ENCODE data around the gene LUC7L.
"Not testable (repeated sequence)": the region's sequence is repeated elsewhere in the genome, so short reads cannot be mapped to it uniquely, and the experiment has no call there.

LUC7L gene

DNA sequence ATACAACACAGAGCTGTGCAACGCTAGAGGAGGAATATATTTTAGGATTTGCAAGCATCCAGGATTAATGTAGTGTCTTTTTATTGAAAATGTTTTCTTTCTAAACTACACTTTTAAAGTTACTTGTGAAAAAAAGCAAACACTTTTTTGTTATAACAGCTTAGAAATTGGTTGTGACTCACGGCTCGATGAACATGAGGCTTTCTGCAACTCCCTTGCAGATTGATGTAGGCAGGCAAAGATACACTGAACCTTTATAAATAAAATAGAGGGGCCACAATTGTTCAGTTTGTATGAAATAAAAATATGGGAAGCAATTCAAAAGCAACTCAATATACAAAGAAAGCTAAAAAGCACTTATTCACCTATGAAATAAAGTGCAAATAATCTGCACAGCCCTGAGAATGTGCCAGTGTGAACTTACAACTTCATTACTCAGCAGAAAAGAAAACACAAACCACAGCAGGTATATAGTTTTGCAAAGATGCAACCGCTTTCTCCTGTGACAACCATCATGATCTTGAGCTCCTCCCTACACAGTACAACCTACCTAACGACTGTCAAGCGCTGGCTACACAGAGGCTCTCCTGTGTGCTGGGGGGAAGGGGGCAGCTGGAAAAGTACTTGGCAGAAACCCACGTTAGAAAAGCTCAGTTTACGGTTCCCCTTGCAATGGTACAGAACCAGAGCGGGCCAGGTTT is 948 bp downstream of the LUC7L start:
- DNase-seq = peak; percentile 10

DNA sequence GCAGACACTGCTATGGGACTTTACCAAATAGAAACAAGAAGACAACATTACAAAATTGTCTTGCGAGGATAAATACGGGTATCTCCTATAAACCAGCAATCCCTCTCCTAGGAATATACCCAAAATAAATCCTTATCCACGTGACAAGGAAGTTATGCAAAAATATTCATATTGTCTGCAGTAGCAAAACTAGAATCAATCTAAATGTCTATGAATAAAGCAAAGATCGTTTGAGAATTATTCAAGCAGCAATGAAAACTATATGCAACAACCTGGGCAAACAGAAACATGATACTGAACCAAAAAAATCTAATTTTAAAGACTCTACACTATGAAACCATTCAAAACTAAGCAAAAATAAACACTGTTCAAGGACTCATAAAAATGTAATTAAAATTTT is 9.2 kb downstream of the LUC7L start:
- no peak for DNase-seq

DNA sequence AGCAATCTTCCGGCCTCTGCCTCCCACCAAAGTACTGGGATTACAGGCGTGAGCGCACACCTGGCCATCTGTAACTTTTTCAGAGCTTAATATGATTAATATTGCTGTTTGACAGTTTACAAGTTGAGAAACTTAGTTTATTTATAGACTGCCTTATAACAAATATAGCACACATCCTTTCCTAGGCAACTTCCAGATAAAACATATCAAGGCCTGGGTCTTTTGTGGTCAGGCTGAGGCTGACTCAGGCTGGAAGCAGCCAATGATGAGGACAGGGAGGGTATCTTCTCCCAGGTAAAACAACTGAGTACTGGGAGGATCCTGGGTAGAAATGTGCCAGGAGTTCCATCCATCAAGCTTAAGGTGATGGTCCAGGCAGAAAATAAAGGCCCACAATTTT is 16.2 kb downstream of the LUC7L start:
- no peak for DNase-seq

DNA sequence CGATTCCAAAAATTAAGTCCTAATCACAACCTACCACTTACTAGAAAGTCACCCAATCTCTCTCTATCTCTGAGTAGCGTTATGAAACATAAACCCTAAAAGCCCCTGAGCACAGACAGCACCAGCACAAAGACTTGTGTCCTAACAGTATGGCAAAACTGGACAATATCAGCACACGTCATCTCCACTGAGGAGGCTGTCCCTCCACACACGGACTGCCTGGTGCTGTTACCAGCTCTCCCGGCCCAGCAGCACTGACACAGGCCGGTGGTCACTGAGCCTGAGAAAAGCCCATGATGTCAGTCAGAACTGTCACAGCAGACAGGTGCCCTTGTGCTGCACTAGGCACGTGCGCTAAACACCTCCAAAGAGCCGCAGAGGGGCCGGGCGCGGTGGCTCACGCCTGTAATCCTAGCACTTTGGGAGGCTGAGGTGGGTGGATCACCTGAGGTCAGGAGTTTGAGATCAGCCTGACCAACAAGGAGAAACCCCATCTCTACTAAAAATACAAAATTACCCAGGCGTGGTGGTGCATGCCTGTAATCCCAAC is 17.5 kb downstream of the LUC7L start:
- not testable (repeated sequence) for DNase-seq

DNA sequence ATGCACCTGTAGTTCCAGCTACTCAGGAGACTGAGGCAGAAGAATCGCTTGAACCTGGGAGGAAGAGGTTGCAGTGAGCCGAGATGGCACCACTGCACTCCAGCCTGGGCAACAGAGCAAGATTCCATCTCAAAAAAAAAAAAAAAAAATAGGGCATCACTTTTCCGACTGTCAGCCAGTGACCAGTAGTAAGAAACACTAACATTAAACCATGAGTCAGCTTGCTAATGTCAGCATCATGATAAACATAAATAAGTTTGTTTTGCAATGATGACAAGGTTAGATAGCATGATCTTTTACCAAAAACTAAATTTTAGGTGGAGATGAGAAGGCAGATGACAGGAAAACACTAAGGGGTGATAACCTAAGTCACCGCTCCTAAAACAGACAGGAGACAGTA is 19.9 kb downstream of the LUC7L start:
- DNase-seq = not testable (repeated sequence)

DNA sequence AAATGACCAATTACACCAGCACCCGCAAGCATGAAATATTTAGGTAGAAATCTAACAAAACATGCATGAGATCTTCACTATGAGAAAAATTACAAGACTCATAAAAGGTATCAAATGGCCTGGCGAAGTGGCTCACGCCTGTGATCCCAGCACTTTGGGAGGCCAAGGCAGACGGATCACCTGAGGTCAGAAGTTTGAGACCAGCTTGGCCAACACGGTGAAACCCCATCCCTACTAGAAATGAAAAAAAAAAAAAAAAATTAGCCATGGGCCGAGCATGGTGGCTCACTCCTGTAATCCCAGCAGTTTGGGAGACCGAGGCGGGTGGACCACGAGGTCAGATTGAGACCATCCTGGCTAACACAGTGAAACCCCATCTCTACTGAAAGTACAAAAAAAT is 25.2 kb downstream of the LUC7L start:
- not testable (repeated sequence) for DNase-seq

DNA sequence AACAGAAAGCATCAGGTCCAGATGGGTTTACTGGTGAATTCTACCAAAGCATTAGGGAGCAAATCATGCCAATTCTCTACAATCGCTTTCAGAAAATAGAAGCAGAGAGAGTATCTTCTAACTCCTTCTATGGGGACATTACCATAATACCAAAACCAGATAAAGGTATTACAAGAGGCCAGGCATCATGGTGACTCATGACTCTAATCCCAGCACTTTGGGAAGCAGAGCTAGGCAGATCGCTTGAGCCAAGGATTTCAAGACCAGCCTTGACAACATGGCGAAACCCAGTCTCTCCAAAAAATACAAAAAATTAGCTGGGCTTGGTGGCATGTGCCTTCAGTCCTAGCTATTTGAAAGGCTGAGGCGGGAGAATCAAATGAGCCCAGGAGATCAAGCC is 26.0 kb downstream of the LUC7L start:
- DNase-seq = no peak

DNA sequence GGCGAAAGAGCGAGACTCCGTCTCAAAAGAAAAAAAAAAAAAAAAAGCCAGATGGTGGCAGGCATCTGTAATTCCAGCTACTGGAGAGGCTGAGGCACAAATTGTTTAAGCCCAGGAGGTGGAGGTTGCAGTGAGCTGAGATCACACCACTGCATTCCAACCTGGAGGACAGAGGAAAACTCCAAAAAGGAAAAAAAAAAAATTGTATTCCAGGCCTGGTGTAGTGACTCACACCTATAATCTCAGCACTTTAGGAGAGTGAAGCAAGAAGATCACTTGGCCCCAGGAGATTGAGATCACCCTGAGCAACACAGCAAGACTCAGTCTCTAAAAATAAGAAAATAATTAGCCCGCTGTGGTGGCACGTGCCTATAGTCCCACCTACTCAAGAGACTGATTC is 28.9 kb downstream of the LUC7L start:
- DNase-seq = no peak

DNA sequence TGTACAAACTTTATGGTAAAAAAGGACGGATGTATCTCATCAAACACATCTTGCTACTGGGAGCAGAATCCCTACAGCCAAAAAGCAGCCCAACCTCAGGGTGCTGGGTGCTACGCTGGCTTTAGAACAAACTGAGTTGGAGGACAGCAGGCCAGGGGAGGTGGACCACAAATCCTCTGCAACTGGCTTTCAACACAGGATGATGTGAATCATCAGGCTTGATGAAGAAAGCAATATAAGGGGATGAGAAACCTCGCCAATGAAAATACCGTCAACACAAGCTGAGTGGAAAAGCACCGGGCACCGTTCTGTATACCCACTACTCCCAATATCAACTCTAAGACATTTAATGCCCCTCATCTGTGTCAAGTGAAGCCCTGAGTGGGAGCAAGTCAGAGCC is 34.7 kb downstream of the LUC7L start:
- DNase-seq = no peak

DNA sequence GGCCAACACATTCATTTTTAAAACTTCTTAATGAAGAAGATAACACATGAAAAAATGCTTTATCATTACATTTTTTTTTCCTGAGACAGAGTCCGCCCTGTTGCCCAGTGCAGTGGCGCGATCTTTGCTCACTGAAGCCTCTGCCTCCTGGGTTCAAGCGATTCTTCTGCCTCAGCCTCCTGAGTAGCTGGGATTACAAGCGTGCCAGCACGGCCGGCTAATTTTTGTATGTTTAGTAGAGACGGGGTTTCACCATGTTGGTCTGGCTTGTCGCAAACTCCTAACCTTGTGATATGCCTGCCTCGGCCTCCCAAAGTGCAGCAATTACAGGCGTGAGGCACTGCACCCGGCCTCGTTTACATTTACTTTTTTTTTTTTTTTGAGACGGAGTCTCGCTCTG is 35.8 kb downstream of the LUC7L start:
- no peak for DNase-seq

DNA sequence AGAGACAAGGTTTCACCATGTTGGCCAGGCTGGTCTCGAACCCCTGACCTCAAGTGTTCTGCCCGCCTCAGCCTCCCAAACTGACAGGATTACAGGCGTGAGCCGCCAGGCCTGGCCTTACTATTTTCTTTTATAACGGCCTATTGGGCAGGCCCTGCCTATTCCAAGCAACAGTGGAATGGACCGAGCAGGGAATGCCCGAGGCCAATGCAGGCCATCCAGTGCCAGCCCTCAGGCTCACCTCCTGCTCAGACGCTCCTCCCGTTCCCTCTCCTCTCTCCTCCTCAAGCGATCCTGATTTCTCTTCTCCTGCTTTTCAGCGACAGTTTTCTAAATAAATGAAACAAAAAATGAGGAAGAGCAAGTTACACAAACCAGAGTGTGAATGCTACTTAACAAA is 36.6 kb downstream of the LUC7L start:
- no peak for DNase-seq

DNA sequence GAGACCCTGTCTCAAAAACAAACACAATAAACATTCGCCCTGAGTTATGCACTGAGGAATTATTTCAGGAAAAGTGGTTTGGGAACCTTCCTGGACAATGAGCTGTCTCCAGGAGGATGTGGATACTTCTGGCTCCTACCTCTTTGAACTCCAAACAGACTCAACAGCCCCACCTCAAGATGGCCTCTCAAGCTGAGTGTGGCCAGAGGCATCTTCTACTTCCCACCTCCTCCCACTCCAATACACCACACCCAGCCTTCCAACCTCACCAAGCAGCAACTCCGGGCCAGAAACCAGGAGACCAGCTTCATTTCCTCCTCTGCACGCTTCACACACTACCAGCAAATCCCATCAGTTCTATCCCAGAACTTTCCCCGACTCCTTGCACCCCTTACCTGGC is 37.4 kb downstream of the LUC7L start:
- no peak for DNase-seq

DNA sequence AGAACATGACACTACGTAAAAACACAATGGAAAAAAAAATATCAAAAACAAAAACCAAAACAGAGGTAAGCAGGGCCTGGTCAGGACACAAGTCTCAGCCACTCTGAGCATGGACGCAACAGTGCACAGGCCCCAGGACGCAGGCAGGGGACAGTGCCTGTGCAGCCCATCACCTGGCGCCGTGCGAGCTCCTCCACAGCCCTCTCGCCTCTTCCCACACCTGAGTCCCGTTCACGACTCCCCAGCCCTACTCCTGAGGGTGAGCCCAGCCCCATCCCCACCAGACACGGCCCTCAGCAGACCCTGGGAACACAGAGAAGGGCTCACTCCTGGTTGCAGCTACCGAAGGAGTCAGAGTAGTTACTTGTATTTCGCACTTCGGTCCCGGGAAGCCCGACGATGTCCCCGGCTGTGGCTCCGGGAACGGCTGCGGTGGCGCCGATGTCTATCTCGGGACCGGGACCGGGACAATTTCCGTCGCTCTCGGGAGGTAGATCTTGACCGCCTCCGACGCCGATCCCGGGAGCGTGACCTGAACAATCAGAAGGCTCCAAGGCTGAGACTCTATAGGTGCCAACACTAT is 39.6 kb downstream of the LUC7L start:
- DNase-seq = no peak

DNA sequence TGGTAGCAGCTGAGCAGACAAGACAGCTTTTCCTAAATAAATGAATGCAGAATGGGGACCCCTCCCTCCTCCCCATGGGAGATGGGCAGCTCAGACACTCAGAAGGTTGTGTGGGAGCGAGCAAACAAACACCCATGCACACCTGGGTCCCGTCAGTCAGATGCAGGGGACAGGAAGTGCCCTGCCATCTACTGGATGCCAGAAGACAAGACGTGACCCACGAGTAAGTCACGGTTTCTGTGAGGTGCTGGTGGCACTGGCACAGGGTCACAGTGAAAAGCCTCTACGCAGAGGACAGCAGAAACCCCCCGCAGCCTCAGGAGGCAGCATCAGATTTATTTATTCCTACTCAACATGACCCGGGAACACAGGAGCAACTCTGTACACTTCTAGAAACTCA is 40.6 kb downstream of the LUC7L start:
- DNase-seq = no peak

DNA sequence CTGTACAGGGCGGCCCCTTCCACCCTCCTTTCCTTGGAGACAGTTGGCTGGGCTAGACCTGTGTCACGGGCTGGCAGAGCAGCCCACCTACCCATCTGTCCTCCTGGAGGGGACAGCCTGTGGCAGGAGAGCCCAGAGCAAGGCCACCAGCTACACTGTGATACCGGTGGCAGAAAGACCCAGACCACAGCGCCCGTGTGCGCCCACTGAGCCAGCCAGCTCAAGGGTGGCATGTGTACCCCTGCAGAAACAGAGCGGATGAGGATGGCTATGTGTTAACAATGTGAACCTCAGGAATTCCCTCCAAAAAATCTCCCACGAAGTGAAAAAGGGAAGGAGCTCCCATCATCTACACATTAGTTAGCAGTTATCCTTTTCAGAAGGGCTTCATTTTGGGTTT is 41.9 kb downstream of the LUC7L start:
- DNase-seq = no peak

DNA sequence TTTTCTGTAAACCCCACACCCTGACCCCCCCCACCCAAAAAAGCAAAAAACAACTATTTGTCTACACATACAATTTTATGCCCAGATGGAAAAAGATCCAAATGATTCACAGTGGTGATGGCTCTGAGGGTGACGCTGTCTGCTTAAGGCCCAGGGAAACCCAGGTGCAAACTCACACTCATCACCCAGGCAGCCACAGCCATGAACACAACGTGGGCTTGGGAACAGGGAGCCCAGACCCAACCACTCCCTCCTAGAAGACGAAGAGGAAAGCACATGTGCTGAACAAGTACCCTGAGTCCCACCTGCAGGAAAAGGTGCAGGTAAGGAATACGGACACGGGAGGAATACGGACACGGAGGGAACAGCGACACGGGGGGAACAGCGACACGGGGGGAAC is 43.6 kb downstream of the LUC7L start:
- no peak for DNase-seq

DNA sequence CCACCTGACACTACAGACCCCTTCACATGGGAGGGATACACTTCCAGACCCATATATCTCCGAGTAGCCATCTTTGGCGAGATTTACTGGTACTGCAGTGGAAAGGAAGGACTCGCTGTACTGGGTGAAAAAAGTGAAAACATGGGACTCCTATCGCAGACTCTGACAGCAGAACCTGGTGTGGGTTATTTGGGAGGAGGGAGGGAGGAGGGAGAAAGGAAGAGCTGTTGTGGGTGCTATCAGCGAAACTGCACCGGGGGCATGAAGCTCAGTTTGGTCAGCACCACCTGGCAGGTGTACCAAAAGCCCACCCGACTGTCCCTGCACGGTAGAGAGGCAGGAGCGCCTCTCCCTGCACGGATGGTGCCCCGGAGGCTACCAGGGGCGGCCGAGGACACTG is 44.0 kb downstream of the LUC7L start:
- DNase-seq = no peak

DNA sequence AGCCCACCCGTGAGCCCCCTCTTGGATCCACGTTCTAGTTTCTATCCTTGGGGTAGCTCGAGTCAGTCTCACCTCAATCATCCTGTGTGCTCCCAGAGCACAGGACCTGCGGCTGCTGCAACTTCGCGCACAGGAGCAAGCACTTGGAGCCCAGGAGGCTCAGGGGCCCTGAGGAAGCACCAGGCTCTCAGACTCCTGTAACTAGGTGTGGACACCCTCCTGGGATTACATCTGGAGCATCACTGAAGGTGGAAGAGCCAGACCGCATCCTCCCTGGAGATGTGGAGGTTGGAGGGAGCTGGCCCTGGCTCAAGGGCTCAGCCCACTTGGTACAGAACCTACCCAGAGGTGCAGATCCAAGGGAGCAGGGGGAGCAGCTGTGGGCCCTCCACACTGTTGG is 46.2 kb downstream of the LUC7L start:
- DNase-seq = no peak

DNA sequence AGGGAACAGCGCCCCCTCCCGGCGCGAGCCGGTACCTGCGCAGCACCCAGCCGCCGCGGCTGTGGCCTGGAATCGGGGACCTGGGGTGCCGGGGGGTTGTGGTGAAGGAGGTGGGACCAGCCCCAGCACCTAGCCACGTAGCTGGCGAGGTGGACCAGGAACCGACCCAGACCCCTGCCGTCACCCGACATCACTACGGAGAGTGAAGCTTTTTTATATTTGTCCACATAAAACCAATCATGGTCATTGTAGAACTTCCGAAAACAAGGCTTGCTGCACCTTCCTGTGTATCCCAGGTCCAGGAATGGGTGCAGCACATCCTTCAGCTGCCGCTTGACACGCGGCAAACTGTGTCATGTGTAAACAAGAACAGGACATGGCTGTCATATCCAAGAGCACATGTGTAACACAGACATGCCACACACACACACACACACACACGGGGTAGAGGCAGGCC is 47.7 kb downstream of the LUC7L start:
- DNase-seq = no peak

DNA sequence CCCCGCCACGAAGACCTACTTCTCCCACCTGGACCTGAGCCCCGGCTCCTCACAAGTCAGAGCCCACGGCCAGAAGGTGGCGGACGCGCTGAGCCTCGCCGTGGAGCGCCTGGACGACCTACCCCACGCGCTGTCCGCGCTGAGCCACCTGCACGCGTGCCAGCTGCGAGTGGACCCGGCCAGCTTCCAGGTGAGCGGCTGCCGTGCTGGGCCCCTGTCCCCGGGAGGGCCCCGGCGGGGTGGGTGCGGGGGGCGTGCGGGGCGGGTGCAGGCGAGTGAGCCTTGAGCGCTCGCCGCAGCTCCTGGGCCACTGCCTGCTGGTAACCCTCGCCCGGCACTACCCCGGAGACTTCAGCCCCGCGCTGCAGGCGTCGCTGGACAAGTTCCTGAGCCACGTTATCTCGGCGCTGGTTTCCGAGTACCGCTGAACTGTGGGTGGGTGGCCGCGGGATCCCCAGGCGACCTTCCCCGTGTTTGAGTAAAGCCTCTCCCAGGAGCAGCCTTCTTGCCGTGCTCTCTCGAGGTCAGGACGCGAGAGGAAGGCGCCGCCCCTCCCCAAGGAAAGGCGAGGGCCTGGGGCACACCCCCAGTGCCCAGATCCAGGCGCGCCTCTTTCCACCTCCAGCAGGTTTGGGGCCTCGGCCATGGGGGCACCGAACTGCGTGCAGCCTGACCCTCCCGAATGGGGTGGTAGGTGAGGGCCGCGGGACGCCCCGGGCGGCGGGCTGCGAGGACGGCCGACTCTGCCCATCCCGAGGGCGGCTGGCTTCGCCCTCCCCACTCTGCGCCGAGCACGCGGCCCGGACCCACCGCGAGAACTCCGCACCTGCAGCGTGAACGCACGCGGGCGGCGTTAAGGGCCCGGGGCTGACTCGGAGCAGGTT is 48.3 kb downstream of the LUC7L start:
- DNase-seq = peak; percentile 18

DNA sequence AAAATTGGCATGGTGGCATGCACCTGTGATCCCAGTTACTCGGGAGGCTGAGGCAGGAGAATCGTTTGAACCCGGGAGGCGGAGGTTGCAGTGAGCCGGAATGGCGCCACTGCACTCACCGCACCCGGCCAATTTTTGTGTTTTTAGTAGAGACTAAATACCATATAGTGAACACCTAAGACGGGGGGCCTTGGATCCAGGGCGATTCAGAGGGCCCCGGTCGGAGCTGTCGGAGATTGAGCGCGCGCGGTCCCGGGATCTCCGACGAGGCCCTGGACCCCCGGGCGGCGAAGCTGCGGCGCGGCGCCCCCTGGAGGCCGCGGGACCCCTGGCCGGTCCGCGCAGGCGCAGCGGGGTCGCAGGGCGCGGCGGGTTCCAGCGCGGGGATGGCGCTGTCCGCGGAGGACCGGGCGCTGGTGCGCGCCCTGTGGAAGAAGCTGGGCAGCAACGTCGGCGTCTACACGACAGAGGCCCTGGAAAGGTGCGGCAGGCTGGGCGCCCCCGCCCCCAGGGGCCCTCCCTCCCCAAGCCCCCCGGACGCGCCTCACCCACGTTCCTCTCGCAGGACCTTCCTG is 49.1 kb downstream of the LUC7L start, which contains the start of gene HBQ1:
Gene HBQ1, plus strand, starts transcription at position 359 of the 575 bp plus-strand sequence. Its CDS starts 28 bp downstream, at position 387.
- no peak for DNase-seq

DNA sequence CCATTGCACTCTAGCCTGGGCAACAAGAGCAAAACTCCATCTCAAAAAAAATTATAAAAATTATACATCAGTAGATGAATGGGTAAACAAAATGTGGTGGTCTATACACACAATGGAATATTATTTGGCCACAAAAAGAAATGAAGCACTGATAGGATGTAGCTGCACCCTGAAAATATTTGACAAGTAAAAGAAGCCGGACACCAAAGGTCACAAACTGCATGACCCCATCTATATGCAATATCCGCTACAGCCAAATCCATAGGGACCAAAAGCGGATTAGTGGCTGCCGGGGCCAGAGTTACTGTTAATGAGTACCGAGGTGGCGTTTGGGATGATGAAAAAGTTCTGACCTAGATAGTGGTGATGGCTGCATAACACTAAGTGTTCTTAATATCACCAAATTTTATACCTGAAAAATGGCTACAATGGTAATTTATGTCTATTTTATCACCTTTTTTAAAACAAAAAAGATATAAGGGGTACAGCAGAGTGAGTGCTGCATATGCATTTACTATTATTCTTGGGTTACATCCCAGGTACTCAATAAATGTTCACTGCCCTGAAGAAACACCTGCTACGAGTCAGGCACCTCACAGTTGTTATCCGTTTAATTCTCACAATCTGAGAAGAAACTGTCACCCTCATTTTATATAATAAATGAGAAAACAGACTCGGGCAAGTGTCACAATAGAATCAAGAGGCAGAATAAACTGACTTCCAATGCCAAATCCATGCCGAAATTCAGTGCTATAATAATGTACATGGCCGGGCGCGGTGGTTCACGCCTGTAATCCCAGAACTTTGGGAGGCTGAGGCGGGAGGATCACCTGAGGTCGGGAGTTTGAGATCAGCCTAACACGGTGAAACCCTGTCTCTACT is 49.8 kb downstream of the LUC7L start:
- DNase-seq = no peak

Data from NCI-H2029 treated with DMSO at 0.1 percent for 48 hours (cell line).